ENCODE results near the gene MMP24OS. TPM values are rescaled to one million over a fixed set of nuclear protein-coding genes. Genes with fewer than 3 reads are reported as not detected.

The MMP24OS gene
- total and polyA plus RNA-seq, 2 donors from 2014 or later = 127 to 248 TPM

DNA sequence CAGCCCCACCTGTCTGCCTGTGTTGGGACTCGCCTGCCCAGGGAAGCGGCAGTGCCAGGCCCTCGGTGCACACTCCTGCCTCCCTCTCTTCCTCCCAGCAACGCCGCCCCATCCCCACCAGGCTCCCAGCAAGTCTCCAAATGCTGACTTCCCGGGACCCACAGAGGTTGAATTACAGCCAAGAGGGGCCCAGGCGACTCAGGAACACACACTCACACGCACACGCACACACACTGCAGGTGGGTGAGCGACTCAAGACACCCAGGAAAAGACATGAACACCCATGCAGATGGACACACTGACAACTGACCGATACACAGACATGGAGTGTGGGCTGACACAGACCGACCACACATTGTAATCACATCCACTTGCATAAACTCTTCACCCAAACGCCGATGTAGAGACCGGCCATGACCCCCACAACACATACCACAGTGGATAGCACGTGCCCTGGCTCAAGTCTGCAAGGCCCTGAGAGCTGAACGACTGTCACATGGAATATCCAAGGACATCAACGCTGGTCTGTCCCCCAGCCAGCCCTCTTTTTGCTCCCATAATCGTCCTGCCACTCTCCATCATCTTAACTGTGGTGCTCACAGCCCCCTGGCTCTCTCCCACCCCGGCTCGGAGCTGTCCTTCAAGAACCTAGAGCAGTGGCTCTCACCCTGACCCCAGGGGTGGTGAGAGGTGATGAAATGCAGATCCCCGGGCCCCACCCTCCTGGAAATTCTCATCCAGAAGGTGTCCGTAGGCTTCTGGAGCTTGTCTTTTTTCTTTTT, 14.8 kb upstream of the MMP24OS start:
- Histone ChIP-seq H3K9me3 (ENCODE audit: control insufficient read depth in 2 of 3, insufficient read depth in 1 of 3, low read length in 3 of 3) (no peaks in the 10 kb centered on the region), H3K36me3 (ENCODE audit: control insufficient read depth in 2 of 3, insufficient read depth in 3 of 3, low read length in 3 of 3) (no peaks in the 10 kb centered on the region), H3K27me3 (ENCODE audit: control insufficient read depth, insufficient read depth, low read length) (no peaks in the 10 kb centered on the region), H3K27ac (ENCODE audit: low read depth in 2 of 2, low read length in 2 of 2) (no peak overlapping the region), H3K4me1 (ENCODE audit: control insufficient read depth in 2 of 3, insufficient read depth in 2 of 3, low read depth in 1 of 3, low read length in 3 of 3) (peaks cover 0 to 2% (median 0%) of the 10 kb centered on the region in 3 donors), H3K9ac (ENCODE audit: low read length in 3 of 3) (no peak overlapping the region), H3K4me3 (ENCODE audit: low read length in 3 of 3) (no peak overlapping the region)
- DNase-seq = no peak
- TF ChIP-seq, protein P1, sequence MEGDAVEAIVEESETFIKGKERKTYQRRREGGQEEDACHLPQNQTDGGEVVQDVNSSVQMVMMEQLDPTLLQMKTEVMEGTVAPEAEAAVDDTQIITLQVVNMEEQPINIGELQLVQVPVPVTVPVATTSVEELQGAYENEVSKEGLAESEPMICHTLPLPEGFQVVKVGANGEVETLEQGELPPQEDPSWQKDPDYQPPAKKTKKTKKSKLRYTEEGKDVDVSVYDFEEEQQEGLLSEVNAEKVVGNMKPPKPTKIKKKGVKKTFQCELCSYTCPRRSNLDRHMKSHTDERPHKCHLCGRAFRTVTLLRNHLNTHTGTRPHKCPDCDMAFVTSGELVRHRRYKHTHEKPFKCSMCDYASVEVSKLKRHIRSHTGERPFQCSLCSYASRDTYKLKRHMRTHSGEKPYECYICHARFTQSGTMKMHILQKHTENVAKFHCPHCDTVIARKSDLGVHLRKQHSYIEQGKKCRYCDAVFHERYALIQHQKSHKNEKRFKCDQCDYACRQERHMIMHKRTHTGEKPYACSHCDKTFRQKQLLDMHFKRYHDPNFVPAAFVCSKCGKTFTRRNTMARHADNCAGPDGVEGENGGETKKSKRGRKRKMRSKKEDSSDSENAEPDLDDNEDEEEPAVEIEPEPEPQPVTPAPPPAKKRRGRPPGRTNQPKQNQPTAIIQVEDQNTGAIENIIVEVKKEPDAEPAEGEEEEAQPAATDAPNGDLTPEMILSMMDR (IDR thresholded peaks at IDR 0.05; ENCODE audit: borderline replicate concordance, extremely low read depth, insufficient read depth) = no peak
- intact Hi-C loops (cut with DNase I) = no loop called here
- no peak for FAIRE-seq

DNA sequence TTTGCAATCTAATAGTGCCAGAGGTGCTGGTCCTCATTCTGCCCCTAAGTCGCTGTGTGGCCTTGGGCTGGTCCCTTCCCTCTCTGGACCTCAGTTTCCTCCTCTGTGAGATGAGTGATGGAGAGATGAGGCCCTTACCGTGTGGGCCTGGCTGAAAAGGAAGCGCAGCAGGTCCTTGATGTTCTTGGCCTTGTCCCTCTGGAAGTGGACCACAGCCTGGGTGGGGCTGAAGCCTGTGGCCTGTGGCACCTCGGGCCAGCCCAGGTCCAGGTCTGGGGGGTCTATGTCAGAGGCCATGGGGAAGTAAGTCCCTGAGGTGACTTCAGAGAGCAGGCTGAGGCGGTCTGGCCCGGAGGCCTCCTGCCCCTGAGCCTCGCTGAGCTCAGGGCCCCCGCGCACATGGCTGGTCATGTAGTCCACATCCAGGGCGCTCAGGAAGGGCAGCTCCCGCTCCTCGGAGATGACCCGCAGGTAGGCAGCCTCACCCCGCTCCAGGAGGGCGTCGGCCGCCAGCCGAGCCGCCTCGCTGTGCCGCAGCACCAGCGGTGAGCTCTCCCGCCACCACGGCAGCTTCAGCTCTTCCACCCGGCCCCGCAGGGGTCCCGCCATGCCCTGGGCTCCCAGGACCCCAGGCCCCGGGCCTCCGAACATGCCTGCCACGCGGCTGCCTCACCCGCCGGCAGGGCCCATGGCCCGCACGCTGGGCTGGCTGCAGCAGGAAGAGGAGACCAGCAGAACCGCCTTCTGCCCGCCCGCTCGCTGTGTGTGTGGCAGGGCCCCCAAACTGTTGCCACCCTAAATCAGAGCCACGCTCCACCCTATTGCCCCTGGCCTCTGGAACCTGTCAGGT, 14.0 kb upstream of the MMP24OS start, which contains the start of gene FAM83C:
FAM83C (minus strand) TSS at position 772 of the 850 bp plus-strand sequence; CDS start at position 651, 121 bp downstream.
- intact Hi-C loops (cut with DNase I) = no loop called here
- H3K4me3 ChIP-seq (ENCODE audit: low read length in 3 of 3) = no peak within 1 kb of the TSS
- H3K9me3 ChIP-seq (ENCODE audit: control insufficient read depth in 2 of 3, insufficient read depth in 1 of 3, low read length in 3 of 3) = no peaks in the 10 kb centered on the region
- H3K9ac ChIP-seq (ENCODE audit: low read length in 3 of 3) = no peak within 1 kb of the TSS
- no peak within 1 kb of the TSS for H3K27ac ChIP-seq (ENCODE audit: low read depth in 2 of 2, low read length in 2 of 2)
- FAIRE-seq = no peak
- no peaks in the 10 kb centered on the region for H3K36me3 ChIP-seq (ENCODE audit: control insufficient read depth in 2 of 3, insufficient read depth in 3 of 3, low read length in 3 of 3)
- H3K27me3 ChIP-seq (ENCODE audit: control insufficient read depth, insufficient read depth, low read length) = no peaks in the 10 kb centered on the region
- H3K4me1 ChIP-seq (ENCODE audit: control insufficient read depth in 2 of 3, insufficient read depth in 2 of 3, low read depth in 1 of 3, low read length in 3 of 3) = peaks cover 0 to 5% (median 0%) of the 10 kb centered on the region in 3 donors
- peak in 1 of 5 donors; percentile 41 for DNase-seq
- TF ChIP-seq, protein P1 (IDR thresholded peaks at IDR 0.05; ENCODE audit: borderline replicate concordance, extremely low read depth, insufficient read depth) = no peak

DNA sequence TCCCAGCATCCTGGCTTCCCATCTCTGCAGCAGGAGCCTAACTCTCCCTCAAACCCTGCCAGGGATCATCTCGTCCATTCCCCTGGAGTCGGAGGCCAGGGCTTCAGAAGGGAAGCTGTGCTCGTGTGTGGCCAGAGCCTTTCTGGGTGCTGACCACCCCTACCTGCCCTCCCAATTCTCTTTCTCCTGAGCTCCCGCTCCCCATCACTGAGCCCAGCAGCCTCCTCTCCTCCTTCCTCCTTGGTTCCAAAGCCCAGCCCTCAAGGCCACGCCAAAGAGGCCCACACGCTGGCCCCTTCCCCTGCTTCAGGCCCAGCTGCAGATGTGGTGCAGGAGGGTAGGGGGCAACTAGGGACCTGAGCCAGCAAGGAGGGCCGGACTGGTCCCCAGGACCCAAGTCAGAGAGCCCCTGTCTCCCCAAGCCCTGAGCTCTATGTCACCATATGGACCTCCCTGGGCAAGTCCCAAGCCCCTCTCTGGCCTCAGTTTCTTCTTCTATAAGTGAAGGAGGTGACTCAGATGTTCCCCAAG, 13.0 kb upstream of the MMP24OS start:
- Histone ChIP-seq H3K27me3 (ENCODE audit: control insufficient read depth, insufficient read depth, low read length) (no peaks in the 10 kb centered on the region), H3K36me3 (ENCODE audit: control insufficient read depth in 2 of 3, insufficient read depth in 3 of 3, low read length in 3 of 3) (no peaks in the 10 kb centered on the region)
- no peak for FAIRE-seq

More for the DNA sequence above, 13.0 kb upstream of the MMP24OS start:
- Histone ChIP-seq H3K9ac (ENCODE audit: low read length in 3 of 3) (no peak overlapping the region), H3K9me3 (ENCODE audit: control insufficient read depth in 2 of 3, insufficient read depth in 1 of 3, low read length in 3 of 3) (no peaks in the 10 kb centered on the region), H3K4me3 (ENCODE audit: low read length in 3 of 3) (no peak overlapping the region), H3K4me1 (ENCODE audit: control insufficient read depth in 2 of 3, insufficient read depth in 2 of 3, low read depth in 1 of 3, low read length in 3 of 3) (peaks cover 0 to 11% (median 8%) of the 10 kb centered on the region in 3 donors), H3K27ac (ENCODE audit: low read depth in 2 of 2, low read length in 2 of 2) (no peak overlapping the region)
- no peak for DNase-seq
- TF ChIP-seq, protein P1 (IDR thresholded peaks at IDR 0.05; ENCODE audit: borderline replicate concordance, extremely low read depth, insufficient read depth) = no peak
- intact Hi-C loops (cut with DNase I) = no loop called here

Data from kidney (tissue), 14 donors.